Activated B cell treated with CpG ODN at 0.5 μM for 24 hours (primary cell): ENCODE results near the gene GMNN. TPM values are rescaled to one million over a fixed set of nuclear protein-coding genes. Genes with fewer than 3 reads are reported as not detected.

Experiments used
- ATAC-seq: fragments of 200-7000 bp; cut with Tn5 transposase; one replicate; pipeline ENCODE4 v1.10.0; 2021; ENCODE audit warnings: low read depth, mild to moderate bottlenecking, moderate library complexity
- CTCF ChIA-PET: fragments of 350-600 bp; sonication (Branson Sonifier 250); formaldehyde crosslinking; loops from one replicate; lab custom pipeline; 2021; ENCODE audit warnings: antibody characterized with exemption; lab: Charles Lee
- POLR2A ChIA-PET: fragments of 350-600 bp; sonication (Branson Sonifier 250); formaldehyde crosslinking; loops from one replicate; lab custom pipeline; 2021; ENCODE audit warnings: antibody characterized with exemption; lab: Charles Lee
- DNase-seq: peaks from one replicate; pipeline ENCODE4 v3.0.0; 2022
- H3K27ac Mint-ChIP-seq: one replicate; pipeline ENCODE4 v1.8.0; 2020; ENCODE audit warnings: mixed read lengths
- H3K27me3 Mint-ChIP-seq: one replicate; pipeline ENCODE4 v1.8.0; 2021; ENCODE audit warnings: mixed read lengths
- H3K36me3 Mint-ChIP-seq: one replicate; pipeline ENCODE4 v1.8.0; 2021; ENCODE audit warnings: low read depth, mixed read lengths
- H3K4me1 Mint-ChIP-seq: one replicate; pipeline ENCODE4 v1.8.0; 2021; ENCODE audit warnings: mixed read lengths
- H3K4me3 Mint-ChIP-seq: one replicate; pipeline ENCODE4 v1.8.0; 2020; ENCODE audit warnings: mild to moderate bottlenecking, mixed read lengths
- H3K9me3 Mint-ChIP-seq: one replicate; pipeline ENCODE4 v1.8.0; 2020; ENCODE audit warnings: mixed read lengths
- intact Hi-C: fragments of 100-400 bp; cut with micrococcal nuclease; formaldehyde crosslinking; loops from one replicate; pipeline ENCODE4 v1.15.1; 2024
- total RNA-seq: library from RNA; stranded (reverse); gene quantifications from 2 replicates; pipeline ENCODE4 v1.2.3, GENCODE V29; 2022
- TF ChIP-seq, protein P1 (sequence below): fragments of 200-600 bp; IDR thresholded peaks from one replicate; pipeline ENCODE4 v1.8.0; 2022; ENCODE audit warnings: antibody characterized with exemption, mild to moderate bottlenecking

Gene GMNN
- total RNA-seq, 1 donor from 2014 or later: 14.5 TPM

DNA sequence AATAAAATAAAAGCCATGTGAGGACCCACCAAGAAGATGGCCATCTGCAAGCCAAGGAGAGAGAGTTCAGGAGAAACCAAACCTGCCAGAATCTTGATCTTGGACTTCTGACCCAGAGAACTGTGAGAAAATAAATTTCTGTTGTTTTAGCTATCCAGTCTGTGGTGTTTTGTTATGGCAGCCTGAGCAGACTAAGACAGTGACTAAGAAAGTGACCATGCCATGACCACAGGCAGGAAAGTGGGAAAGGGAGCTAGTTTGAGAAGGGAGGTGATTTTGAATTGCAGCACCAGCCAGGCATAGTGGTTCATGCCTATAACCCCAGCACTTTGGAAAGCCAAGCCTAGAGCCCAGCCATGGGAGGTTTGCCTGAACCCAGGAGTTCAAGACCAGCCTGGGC lies 33.9 kb upstream of the GMNN start:
- H3K36me3 Mint-ChIP-seq: no peaks in the 10 kb centered on the region
- DNase-seq (no peak), ATAC-seq (no peak)
- H3K9me3 Mint-ChIP-seq: no peaks in the 10 kb centered on the region
- no peaks in the 10 kb centered on the region for H3K27me3 Mint-ChIP-seq
- TF ChIP-seq, protein P1, sequence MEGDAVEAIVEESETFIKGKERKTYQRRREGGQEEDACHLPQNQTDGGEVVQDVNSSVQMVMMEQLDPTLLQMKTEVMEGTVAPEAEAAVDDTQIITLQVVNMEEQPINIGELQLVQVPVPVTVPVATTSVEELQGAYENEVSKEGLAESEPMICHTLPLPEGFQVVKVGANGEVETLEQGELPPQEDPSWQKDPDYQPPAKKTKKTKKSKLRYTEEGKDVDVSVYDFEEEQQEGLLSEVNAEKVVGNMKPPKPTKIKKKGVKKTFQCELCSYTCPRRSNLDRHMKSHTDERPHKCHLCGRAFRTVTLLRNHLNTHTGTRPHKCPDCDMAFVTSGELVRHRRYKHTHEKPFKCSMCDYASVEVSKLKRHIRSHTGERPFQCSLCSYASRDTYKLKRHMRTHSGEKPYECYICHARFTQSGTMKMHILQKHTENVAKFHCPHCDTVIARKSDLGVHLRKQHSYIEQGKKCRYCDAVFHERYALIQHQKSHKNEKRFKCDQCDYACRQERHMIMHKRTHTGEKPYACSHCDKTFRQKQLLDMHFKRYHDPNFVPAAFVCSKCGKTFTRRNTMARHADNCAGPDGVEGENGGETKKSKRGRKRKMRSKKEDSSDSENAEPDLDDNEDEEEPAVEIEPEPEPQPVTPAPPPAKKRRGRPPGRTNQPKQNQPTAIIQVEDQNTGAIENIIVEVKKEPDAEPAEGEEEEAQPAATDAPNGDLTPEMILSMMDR: no peak
- H3K4me1 Mint-ChIP-seq: peaks cover 31% of the 10 kb centered on the region
- ChIA-PET POLR2A (no interaction called here), CTCF (no interaction called here)
- no peak overlapping the region for H3K27ac Mint-ChIP-seq
- intact Hi-C loops: no loop called here
- H3K4me3 Mint-ChIP-seq: no peak overlapping the region

DNA sequence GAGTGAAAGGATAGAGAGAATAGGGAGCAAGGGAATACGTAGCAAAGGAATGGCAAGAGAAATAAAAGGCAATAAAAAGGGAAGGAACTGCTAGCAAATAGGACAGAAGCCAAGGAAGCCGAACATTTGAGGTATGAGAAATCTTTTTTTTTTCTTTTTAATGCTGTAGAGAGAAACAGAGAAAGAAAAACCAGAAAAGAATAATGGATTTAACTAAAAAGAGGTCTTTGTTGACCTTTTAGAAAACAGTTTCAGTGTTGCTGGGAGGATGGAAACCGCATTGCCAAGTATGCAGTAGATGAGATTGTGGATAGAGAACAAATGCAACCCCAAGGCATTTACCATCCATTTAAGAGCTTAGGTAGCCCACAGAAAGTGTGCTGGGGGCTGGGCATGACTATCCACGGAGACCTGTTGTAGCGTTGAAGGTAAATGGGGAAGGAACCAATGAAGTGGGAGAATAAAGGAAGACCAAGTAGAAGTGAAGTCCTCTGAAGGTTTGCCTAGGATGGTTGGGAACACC lies 32.5 kb upstream of the GMNN start:
- TF ChIP-seq, protein P1: no peak
- Mint-ChIP-seq H3K27ac (peak overlapping the region; percentile 19), H3K36me3 (no peaks in the 10 kb centered on the region), H3K27me3 (no peaks in the 10 kb centered on the region), H3K4me3 (no peak overlapping the region), H3K9me3 (no peaks in the 10 kb centered on the region), H3K4me1 (peaks cover 31% of the 10 kb centered on the region)
- intact Hi-C loops: no loop called here
- POLR2A ChIA-PET: interaction anchor here (1.9 to 3.0 kb wide), 2 partner anchors 21 to 23 kb away, joined by 32 to 40 read pairs; partner anchors contain the start of gene C6orf62
- CTCF ChIA-PET: no interaction called here
- ATAC-seq (no peak), DNase-seq (no peak)

DNA sequence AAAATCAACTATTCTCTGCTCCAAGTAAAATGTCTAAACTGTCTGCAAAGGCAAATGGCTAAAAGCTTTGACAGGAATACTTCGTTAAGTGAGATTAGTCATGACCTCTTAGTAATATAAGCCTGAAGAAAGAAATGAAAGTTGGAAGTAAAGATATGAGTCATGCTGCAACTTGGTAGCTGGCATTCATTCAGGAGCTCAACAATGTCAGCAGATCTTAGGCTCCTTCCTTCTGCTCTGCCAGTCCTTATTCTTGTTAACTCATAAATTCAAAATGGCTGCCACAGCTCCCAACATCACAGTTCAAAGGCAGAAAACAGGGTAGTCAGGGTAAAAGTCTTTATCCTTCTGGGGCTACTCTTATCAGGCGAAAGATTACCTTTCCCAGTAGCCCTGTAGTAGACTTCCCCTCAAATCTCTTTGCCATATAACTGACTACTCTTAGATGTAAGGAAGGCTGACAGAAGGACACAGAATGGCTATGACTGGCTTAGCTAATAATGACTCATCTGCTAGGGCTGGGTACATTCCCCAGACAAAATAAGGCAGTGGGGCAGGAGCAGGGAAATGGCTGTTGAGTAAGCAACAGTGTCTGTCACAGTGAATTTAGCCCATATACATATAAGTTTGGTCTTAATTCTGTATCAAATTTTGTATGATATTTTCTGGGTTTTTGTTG lies 31.3 kb upstream of the GMNN start:
- intact Hi-C loops: loop anchor here (1.0 kb wide), 1 partner anchor 22 kb away; no protein-coding TSS in a partner anchor
- DNase-seq: no peak
- peak overlapping the region; percentile 55 for H3K4me3 Mint-ChIP-seq
- CTCF ChIA-PET: interaction anchor here (1.0 to 1.1 kb wide), 2 partner anchors 163 to 222 kb away, joined by 4 read pairs; no protein-coding TSS in a partner anchor
- TF ChIP-seq, protein P1: no peak
- peak overlapping the region; percentile 85 for H3K27ac Mint-ChIP-seq
- POLR2A ChIA-PET: interaction anchor here (0.8 to 3.0 kb wide), 6 partner anchors 10 to 1380 kb away, joined by 3 to 40 read pairs (median 4); partner anchors contain the start of genes ACOT13, C6orf62 and TDP2
- peaks cover 31% of the 10 kb centered on the region for H3K4me1 Mint-ChIP-seq
- ATAC-seq: peak; percentile 78
- H3K27me3 Mint-ChIP-seq: no peaks in the 10 kb centered on the region
- no peaks in the 10 kb centered on the region for H3K9me3 Mint-ChIP-seq
- H3K36me3 Mint-ChIP-seq: no peaks in the 10 kb centered on the region

DNA sequence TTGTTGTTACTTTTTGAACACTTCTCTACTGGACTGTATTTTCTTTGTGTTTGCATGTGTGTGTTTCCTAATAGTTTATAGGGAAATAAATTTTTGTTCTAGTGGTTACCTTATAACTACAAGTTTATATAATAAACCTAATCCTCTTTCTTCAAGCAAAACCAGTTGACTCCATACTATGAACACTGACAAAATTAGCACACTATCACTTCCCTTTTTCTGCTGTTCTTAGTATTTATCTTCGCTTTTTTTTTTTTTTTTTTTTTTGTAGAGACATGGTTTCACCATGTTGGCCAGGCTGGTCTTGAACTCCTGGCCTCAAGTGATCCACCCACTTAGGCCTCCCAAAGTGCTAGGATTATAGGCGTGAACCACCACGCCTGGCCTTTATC lies 30.8 kb upstream of the GMNN start:
- H3K4me3 Mint-ChIP-seq: peak overlapping the region; percentile 55
- no peak for DNase-seq
- intact Hi-C loops: loop anchor here (1.0 to 2.0 kb wide), 2 partner anchors 23 to 31 kb away; partner anchors contain the start of gene GMNN
- H3K27me3 Mint-ChIP-seq: no peaks in the 10 kb centered on the region
- no peaks in the 10 kb centered on the region for H3K36me3 Mint-ChIP-seq
- CTCF ChIA-PET: no interaction called here
- peak; percentile 68 for ATAC-seq
- POLR2A ChIA-PET: interaction anchor here (1.3 to 3.0 kb wide), 3 partner anchors 22 to 1380 kb away, joined by 3 to 40 read pairs (median 32); partner anchors contain the start of gene C6orf62
- peaks cover 33% of the 10 kb centered on the region for H3K4me1 Mint-ChIP-seq
- peak overlapping the region; percentile 85 for H3K27ac Mint-ChIP-seq
- TF ChIP-seq, protein P1: no peak
- no peaks in the 10 kb centered on the region for H3K9me3 Mint-ChIP-seq

DNA sequence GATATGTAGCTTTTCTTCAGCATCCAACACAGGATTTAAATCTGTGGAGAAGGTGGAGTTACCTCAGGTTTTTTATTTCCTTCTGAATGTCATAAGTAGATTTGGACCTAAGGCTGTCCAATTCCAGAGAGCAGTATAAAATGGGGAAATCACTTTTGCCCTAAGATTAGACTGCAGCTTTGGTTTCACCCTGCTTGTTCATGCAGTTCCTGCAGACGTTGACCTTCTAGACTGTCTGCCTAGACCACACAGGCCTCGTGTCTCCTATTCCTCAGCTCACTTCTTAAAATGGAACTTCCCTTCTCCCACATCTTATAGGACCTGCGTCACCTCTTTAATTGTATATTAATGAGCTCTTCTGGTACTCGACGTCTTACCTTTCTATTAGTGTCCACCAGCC lies 29.8 kb upstream of the GMNN start:
- ATAC-seq (no peak), DNase-seq (no peak)
- Mint-ChIP-seq H3K27ac (no peak overlapping the region), H3K27me3 (no peaks in the 10 kb centered on the region), H3K36me3 (no peaks in the 10 kb centered on the region), H3K4me3 (no peak overlapping the region), H3K9me3 (no peaks in the 10 kb centered on the region), H3K4me1 (peaks cover 38% of the 10 kb centered on the region)
- intact Hi-C loops: loop anchor here (2.0 kb wide), 1 partner anchor 30 kb away; the partner anchor contains the start of gene GMNN
- ChIA-PET POLR2A (interaction anchor here (3.0 kb wide), 1 partner anchor 26 kb away, joined by 40 read pairs; the partner anchor contains the start of gene C6orf62), CTCF (no interaction called here)
- TF ChIP-seq, protein P1: no peak
